WTC11 (cell line): ENCODE measurements around the gene RIBC2. TPM values are rescaled to one million over a fixed set of nuclear protein-coding genes. Genes with fewer than 3 reads are reported as not detected.

Source experiments
- ATAC-seq: fragments of 200-7000 bp; cut with Tn5 transposase; 2 replicates; pipeline ENCODE4 v1.10.0; 2021; ENCODE audit warnings: mild to moderate bottlenecking, moderate library complexity
- CTCF ChIA-PET: fragments of 300-600 bp; sonication (Branson Sonifier 250); formaldehyde crosslinking; loops from one replicate; lab custom pipeline; 2021; ENCODE audit warnings: antibody characterized with exemption; lab: Charles Lee
- POLR2A ChIA-PET: fragments of 350-600 bp; sonication (Branson Sonifier 250); formaldehyde crosslinking; loops from one replicate; lab custom pipeline; 2021; ENCODE audit warnings: antibody characterized with exemption; lab: Charles Lee
- DNase-seq: peaks from one replicate; pipeline ENCODE4 v3.0.0; 2021; ENCODE audit warnings: low spot score
- H3K27ac Mint-ChIP-seq: 2 replicates; pipeline ENCODE4 v1.8.0; 2021; ENCODE audit warnings: mixed read lengths
- H3K27me3 Mint-ChIP-seq: 2 replicates; pipeline ENCODE4 v1.8.0; 2021; ENCODE audit warnings: low read depth, mild to moderate bottlenecking, moderate library complexity, mixed read lengths
- H3K36me3 Mint-ChIP-seq: 2 replicates; pipeline ENCODE4 v1.8.0; 2021; ENCODE audit warnings: mixed read lengths
- H3K4me1 Mint-ChIP-seq: 2 replicates; pipeline ENCODE4 v1.8.0; 2022; ENCODE audit warnings: mixed read lengths
- H3K4me3 Mint-ChIP-seq: 2 replicates; pipeline ENCODE4 v1.8.0; 2021; ENCODE audit warnings: mild to moderate bottlenecking, moderate library complexity, mixed read lengths
- H3K9me3 Mint-ChIP-seq: 2 replicates; pipeline ENCODE4 v1.8.0; 2021; ENCODE audit warnings: mixed read lengths
- CBFB ChIP-seq: sonication (generic); formaldehyde crosslinking; IDR thresholded peaks from 2 replicates; pipeline ENCODE4 v1.8.1; 2022; ENCODE audit warnings: mild to moderate bottlenecking, low read depth, missing genetic modification reagents
- CREB1 ChIP-seq: sonication (generic); formaldehyde crosslinking; IDR thresholded peaks from 2 replicates; pipeline ENCODE4 v1.8.0; 2023; ENCODE audit warnings: mild to moderate bottlenecking, missing genetic modification reagents
- CREM ChIP-seq: sonication (generic); formaldehyde crosslinking; IDR thresholded peaks from 2 replicates; pipeline ENCODE4 v1.8.1; 2022; ENCODE audit warnings: mild to moderate bottlenecking, missing genetic modification reagents, moderate library complexity
- FOXP1 ChIP-seq: sonication (generic); formaldehyde crosslinking; IDR thresholded peaks from 2 replicates; pipeline ENCODE4 v1.8.0; 2022; ENCODE audit warnings: missing genetic modification reagents, mild to moderate bottlenecking, moderate library complexity, borderline replicate concordance
- GTF2I ChIP-seq: fragments of 250-450 bp; sonication (Bioruptor Pico); conservative IDR thresholded peaks from 2 replicates; pipeline ENCODE4 v1.4.0; 2021; ENCODE audit warnings: mild to moderate bottlenecking
- HMGA2 ChIP-seq: fragments of 250-450 bp; sonication (Bioruptor Pico); IDR thresholded peaks from 2 replicates; pipeline ENCODE4 v1.4.0; 2021; ENCODE audit warnings: mild to moderate bottlenecking, moderate library complexity
- NR1H2 ChIP-seq: sonication (generic); formaldehyde crosslinking; IDR thresholded peaks from 2 replicates; pipeline ENCODE4 v1.9.0; 2021; ENCODE audit warnings: mild to moderate bottlenecking, moderate library complexity, missing genetic modification reagents
- PRRX2 ChIP-seq: fragments of 250-450 bp; sonication (Bioruptor Pico); IDR thresholded peaks from 2 replicates; pipeline ENCODE4 v1.8.0; 2021; ENCODE audit warnings: mild to moderate bottlenecking
- SMAD4 ChIP-seq: sonication (generic); formaldehyde crosslinking; IDR thresholded peaks from 2 replicates; pipeline ENCODE4 v1.8.0; 2022; ENCODE audit warnings: mild to moderate bottlenecking, missing genetic modification reagents
- ZNF219 ChIP-seq: sonication (generic); formaldehyde crosslinking; IDR thresholded peaks from 2 replicates; pipeline ENCODE4 v1.8.0; 2023; ENCODE audit warnings: missing genetic modification reagents, mild to moderate bottlenecking, borderline replicate concordance
- ZNF396 ChIP-seq: fragments of 250-450 bp; sonication (Bioruptor Pico); IDR thresholded peaks from 2 replicates; pipeline ENCODE4 v1.8.0; 2021; ENCODE audit warnings: mild to moderate bottlenecking, moderate library complexity, borderline replicate concordance
- ZNF671 ChIP-seq: fragments of 250-450 bp; sonication (Bioruptor Pico); IDR thresholded peaks from 2 replicates; pipeline ENCODE4 v1.8.0; 2021; ENCODE audit warnings: mild to moderate bottlenecking
- total RNA-seq: library from RNA; stranded (reverse); gene quantifications from 3 replicates; pipeline ENCODE4 v1.2.3, GENCODE V29; 2021
- TF ChIP-seq, protein P1 (sequence below): fragments of 250-450 bp; sonication (Bioruptor Pico); IDR thresholded peaks from 2 replicates; pipeline ENCODE4 v2.1.2; 2022; ENCODE audit warnings: mild to moderate bottlenecking, moderate library complexity
- TF ChIP-seq, protein P2 (sequence below): fragments of 250-450 bp; sonication (Bioruptor Pico); IDR thresholded peaks from 2 replicates; pipeline ENCODE4 v1.9.0; 2021; ENCODE audit warnings: mild to moderate bottlenecking, borderline replicate concordance
- TF ChIP-seq, protein P3 (sequence below): sonication (generic); formaldehyde crosslinking; conservative IDR thresholded peaks from 2 replicates; pipeline ENCODE4 v1.8.1; 2022; ENCODE audit warnings: mild to moderate bottlenecking, missing genetic modification reagents
- TF ChIP-seq, protein P4 (sequence below): sonication (generic); formaldehyde crosslinking; IDR thresholded peaks from 2 replicates; pipeline ENCODE4 v1.8.1; 2022; ENCODE audit warnings: mild to moderate bottlenecking, missing genetic modification reagents, moderate library complexity, borderline replicate concordance
- TF ChIP-seq, protein P5 (sequence below): fragments of 200-600 bp; IDR thresholded peaks from 2 replicates; pipeline ENCODE4 v1.8.0; 2022; ENCODE audit warnings: antibody characterized with exemption
- TF ChIP-seq, protein P6 (sequence below): sonication (generic); formaldehyde crosslinking; IDR thresholded peaks from 2 replicates; pipeline ENCODE4 v1.8.0; 2022; ENCODE audit warnings: mild to moderate bottlenecking, missing genetic modification reagents

The RIBC2 gene
- total RNA-seq, 1 experiment from 2014 or later, result 2.4 TPM

DNA sequence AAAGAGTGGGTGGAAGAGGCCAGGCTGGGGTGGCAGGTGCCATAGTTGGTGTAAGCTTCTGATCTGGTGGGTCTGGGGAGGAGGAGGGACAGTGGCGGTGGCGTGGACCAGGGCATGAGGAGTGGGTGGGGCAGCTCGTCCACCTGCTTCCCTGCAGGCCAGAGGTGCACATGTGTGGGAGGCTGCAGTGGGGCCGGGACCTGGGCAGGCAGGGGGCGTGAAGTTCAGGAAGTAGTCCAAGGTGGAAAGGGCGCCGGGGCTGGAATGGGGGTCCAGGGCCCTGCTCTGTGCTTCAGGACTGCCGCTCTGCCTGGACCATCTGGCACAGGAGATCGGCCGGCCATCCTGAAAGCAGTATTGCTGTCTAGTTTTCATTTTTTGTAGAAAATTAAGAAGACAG, 15.9 kb downstream of the RIBC2 start (continued):
- no peak for TF ChIP-seq PRRX2
- TF ChIP-seq SMAD4 (CRISPR knock-in tag), result no peak
- no peak for TF ChIP-seq ZNF671
- TF ChIP-seq, protein P1, sequence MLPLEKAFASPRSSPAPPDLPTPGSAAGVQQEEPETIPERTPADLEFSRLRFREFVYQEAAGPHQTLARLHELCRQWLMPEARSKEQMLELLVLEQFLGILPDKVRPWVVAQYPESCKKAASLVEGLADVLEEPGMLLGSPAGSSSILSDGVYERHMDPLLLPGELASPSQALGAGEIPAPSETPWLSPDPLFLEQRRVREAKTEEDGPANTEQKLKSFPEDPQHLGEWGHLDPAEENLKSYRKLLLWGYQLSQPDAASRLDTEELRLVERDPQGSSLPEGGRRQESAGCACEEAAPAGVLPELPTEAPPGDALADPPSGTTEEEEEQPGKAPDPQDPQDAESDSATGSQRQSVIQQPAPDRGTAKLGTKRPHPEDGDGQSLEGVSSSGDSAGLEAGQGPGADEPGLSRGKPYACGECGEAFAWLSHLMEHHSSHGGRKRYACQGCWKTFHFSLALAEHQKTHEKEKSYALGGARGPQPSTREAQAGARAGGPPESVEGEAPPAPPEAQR (CRISPR knock-in tag), result no peak
- TF ChIP-seq, protein P2, sequence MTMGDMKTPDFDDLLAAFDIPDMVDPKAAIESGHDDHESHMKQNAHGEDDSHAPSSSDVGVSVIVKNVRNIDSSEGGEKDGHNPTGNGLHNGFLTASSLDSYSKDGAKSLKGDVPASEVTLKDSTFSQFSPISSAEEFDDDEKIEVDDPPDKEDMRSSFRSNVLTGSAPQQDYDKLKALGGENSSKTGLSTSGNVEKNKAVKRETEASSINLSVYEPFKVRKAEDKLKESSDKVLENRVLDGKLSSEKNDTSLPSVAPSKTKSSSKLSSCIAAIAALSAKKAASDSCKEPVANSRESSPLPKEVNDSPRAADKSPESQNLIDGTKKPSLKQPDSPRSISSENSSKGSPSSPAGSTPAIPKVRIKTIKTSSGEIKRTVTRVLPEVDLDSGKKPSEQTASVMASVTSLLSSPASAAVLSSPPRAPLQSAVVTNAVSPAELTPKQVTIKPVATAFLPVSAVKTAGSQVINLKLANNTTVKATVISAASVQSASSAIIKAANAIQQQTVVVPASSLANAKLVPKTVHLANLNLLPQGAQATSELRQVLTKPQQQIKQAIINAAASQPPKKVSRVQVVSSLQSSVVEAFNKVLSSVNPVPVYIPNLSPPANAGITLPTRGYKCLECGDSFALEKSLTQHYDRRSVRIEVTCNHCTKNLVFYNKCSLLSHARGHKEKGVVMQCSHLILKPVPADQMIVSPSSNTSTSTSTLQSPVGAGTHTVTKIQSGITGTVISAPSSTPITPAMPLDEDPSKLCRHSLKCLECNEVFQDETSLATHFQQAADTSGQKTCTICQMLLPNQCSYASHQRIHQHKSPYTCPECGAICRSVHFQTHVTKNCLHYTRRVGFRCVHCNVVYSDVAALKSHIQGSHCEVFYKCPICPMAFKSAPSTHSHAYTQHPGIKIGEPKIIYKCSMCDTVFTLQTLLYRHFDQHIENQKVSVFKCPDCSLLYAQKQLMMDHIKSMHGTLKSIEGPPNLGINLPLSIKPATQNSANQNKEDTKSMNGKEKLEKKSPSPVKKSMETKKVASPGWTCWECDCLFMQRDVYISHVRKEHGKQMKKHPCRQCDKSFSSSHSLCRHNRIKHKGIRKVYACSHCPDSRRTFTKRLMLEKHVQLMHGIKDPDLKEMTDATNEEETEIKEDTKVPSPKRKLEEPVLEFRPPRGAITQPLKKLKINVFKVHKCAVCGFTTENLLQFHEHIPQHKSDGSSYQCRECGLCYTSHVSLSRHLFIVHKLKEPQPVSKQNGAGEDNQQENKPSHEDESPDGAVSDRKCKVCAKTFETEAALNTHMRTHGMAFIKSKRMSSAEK (CRISPR knock-in tag), result no peak
- TF ChIP-seq FOXP1, result no peak

DNA sequence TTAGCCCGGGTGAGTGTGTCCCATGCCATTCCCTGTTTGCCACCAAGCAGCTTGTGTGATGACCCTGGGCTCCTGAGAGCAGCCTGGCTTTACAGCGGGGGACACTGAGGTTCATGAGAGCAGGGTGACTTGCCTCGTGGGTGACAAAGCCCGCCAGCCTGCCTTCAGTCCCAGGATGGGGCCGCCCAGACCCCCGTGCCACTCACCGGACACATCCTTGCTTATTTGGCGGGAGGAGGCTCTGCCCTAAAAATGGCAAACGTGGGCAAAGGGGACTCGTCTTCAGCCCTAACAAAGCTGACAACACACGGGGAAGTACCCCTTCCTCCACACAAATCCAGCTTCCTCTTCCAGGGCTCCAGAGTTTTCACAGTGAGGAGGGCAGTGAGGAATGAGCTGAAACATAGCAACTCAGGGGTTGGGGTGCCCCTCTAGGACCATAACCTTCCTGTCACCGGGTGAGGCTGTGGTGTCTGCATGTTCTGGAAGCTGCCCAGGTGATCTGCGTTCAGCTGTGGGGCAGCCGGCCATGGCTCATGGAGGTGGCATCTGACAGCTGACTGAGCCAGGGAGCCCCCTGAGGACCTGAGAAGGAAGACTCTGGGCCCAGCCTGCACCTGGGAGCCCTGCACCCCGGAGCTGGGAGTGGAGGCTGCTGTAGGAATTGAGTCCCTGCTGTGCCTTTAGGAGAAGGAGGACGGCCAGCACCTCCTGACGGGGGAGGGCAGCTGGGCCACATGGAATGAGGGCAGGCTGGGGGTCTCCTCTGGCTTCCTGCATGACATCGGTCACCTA, 16.7 kb downstream of the RIBC2 start:
- no peaks in the 10 kb centered on the region for H3K27me3 Mint-ChIP-seq
- POLR2A ChIA-PET, result interaction anchor here (0.5 kb wide), 1 partner anchor 702 kb away, joined by 3 read pairs; no protein-coding TSS in a partner anchor
- TF ChIP-seq NR1H2 (CRISPR knock-in tag) (no peak), CREM (CRISPR knock-in tag) (no peak), CREB1 (CRISPR knock-in tag) (no peak), HMGA2 (CRISPR knock-in tag) (no peak), ZNF219 (no peak), GTF2I (CRISPR knock-in tag) (no peak), ZNF396 (CRISPR knock-in tag) (no peak), CBFB (no peak)
- TF ChIP-seq, protein P3, sequence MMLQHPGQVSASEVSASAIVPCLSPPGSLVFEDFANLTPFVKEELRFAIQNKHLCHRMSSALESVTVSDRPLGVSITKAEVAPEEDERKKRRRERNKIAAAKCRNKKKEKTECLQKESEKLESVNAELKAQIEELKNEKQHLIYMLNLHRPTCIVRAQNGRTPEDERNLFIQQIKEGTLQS (CRISPR knock-in tag), result no peak
- TF ChIP-seq, protein P4, sequence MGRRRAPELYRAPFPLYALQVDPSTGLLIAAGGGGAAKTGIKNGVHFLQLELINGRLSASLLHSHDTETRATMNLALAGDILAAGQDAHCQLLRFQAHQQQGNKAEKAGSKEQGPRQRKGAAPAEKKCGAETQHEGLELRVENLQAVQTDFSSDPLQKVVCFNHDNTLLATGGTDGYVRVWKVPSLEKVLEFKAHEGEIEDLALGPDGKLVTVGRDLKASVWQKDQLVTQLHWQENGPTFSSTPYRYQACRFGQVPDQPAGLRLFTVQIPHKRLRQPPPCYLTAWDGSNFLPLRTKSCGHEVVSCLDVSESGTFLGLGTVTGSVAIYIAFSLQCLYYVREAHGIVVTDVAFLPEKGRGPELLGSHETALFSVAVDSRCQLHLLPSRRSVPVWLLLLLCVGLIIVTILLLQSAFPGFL (CRISPR knock-in tag), result no peak
- TF ChIP-seq, protein P5, sequence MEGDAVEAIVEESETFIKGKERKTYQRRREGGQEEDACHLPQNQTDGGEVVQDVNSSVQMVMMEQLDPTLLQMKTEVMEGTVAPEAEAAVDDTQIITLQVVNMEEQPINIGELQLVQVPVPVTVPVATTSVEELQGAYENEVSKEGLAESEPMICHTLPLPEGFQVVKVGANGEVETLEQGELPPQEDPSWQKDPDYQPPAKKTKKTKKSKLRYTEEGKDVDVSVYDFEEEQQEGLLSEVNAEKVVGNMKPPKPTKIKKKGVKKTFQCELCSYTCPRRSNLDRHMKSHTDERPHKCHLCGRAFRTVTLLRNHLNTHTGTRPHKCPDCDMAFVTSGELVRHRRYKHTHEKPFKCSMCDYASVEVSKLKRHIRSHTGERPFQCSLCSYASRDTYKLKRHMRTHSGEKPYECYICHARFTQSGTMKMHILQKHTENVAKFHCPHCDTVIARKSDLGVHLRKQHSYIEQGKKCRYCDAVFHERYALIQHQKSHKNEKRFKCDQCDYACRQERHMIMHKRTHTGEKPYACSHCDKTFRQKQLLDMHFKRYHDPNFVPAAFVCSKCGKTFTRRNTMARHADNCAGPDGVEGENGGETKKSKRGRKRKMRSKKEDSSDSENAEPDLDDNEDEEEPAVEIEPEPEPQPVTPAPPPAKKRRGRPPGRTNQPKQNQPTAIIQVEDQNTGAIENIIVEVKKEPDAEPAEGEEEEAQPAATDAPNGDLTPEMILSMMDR, result no peak
- TF ChIP-seq, protein P6, sequence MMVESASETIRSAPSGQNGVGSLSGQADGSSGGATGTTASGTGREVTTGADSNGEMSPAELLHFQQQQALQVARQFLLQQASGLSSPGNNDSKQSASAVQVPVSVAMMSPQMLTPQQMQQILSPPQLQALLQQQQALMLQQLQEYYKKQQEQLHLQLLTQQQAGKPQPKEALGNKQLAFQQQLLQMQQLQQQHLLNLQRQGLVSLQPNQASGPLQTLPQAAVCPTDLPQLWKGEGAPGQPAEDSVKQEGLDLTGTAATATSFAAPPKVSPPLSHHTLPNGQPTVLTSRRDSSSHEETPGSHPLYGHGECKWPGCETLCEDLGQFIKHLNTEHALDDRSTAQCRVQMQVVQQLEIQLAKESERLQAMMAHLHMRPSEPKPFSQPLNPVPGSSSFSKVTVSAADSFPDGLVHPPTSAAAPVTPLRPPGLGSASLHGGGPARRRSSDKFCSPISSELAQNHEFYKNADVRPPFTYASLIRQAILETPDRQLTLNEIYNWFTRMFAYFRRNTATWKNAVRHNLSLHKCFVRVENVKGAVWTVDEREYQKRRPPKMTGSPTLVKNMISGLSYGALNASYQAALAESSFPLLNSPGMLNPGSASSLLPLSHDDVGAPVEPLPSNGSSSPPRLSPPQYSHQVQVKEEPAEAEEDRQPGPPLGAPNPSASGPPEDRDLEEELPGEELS (CRISPR knock-in tag), result no peak
- TF ChIP-seq, all 79 proteins: peak for 0
- CTCF ChIA-PET, result interaction anchor here (0.9 to 1.5 kb wide), 2 partner anchors 119 to 145 kb away, joined by 3 read pairs; partner anchors contain the start of gene UPK3A
- ATAC-seq, result no peak
- Mint-ChIP-seq H3K9me3 (peaks cover 14% of the 10 kb centered on the region), H3K4me3 (no peak overlapping the region), H3K27ac (no peak overlapping the region), H3K4me1 (peaks cover 2% of the 10 kb centered on the region), H3K36me3 (peaks cover 6% of the 10 kb centered on the region; the same call in 1 of the 2 replicates)
- DNase-seq, result no peak
